Measurements from ENCODE around the gene SLC38A8. TPM values are rescaled to one million over a fixed set of nuclear protein-coding genes. Genes with fewer than 3 reads are reported as not detected.

SLC38A8 gene
- total and polyA plus RNA-seq, 9 donors: 0.62 to 0.98 (median 0.66) TPM; not detected in 6

GRCh38 chr16:83968306-83968851 lies 74.2 kb downstream of the SLC38A8 start:
- intact Hi-C loops (cut with DNase I): loop anchor here in 3 of 4 donors (5.0 to 10.0 kb wide), 5 partner anchors 96 to 516 kb away; partner anchors contain the start of gene TAF1C (in 1 of the 3)
- TF ChIP-seq POLR2A (IDR thresholded peaks at IDR 0.05) (no peak), CTCF (IDR thresholded peaks at IDR 0.05) (no peak), EP300 (IDR thresholded peaks at IDR 0.05) (no peak)
- 0 to 5% (median 1%) methylated on average over 9 to 83 of the region's 87 CpGs for WGBS, 3 donors
- H3K27me3 ChIP-seq: no peaks in the 10 kb centered on the region
- no peaks in the 10 kb centered on the region for H3K9me3 ChIP-seq
- peak overlapping the region in 1 of 2 donors; percentile 38 for H3K27ac ChIP-seq
- H3K4me1 ChIP-seq (ENCODE audit: insufficient read depth): no peaks in the 10 kb centered on the region
- H3K4me3 ChIP-seq: no peak overlapping the region
- no peak for DNase-seq
- H3K36me3 ChIP-seq: no peaks in the 10 kb centered on the region

GRCh38 chr16:83967838-83968305 lies 74.7 kb downstream of the SLC38A8 start, which contains the start of gene NECAB2:
TSS of gene NECAB2 (plus strand) at chr16:83968244. CDS start at chr16:83968649, 405 bp downstream.
- DNase-seq: peak in 4 of 5 donors; percentile 49 to 74 (median 66)
- intact Hi-C loops (cut with DNase I): loop anchor here in 3 of 4 donors (5.0 to 10.0 kb wide), 5 partner anchors 97 to 517 kb away; partner anchors contain the start of gene TAF1C (in 1 of the 3)
- no peaks in the 10 kb centered on the region for H3K4me1 ChIP-seq (ENCODE audit: insufficient read depth)
- peak within 1 kb of the TSS in 1 of 2 donors; percentile 38 for H3K27ac ChIP-seq
- H3K9me3 ChIP-seq: no peaks in the 10 kb centered on the region
- TF ChIP-seq EP300 (IDR thresholded peaks at IDR 0.05) (no peak), POLR2A (IDR thresholded peaks at IDR 0.05) (no peak), CTCF (IDR thresholded peaks at IDR 0.05) (peak; percentile 16 to 42 (median 21))
- no peaks in the 10 kb centered on the region for H3K27me3 ChIP-seq
- H3K36me3 ChIP-seq: no peaks in the 10 kb centered on the region
- WGBS, 3 donors: 6 to 9% (median 9%) methylated on average over 35 of the region's 35 CpGs
- H3K4me3 ChIP-seq: no peak within 1 kb of the TSS

- Histone ChIP-seq H3K4me1 (ENCODE audit: insufficient read depth) (no peaks in the 10 kb centered on the region), H3K4me3 (no peak overlapping the region), H3K27ac (no peak overlapping the region), H3K9me3 (no peaks in the 10 kb centered on the region), H3K27me3 (no peaks in the 10 kb centered on the region), H3K36me3 (no peaks in the 10 kb centered on the region)
- intact Hi-C loops (cut with DNase I): loop anchor here in 3 of 4 donors (5.0 to 10.0 kb wide), 5 partner anchors 98 to 518 kb away; partner anchors contain the start of gene TAF1C (in 1 of the 3)
- no peak for DNase-seq
- no peak for TF ChIP-seq EP300 (IDR thresholded peaks at IDR 0.05)
- 63 to 88% (median 76%) methylated on average over 2 of the region's 2 CpGs for WGBS, 3 donors
Observed at GRCh38 chr16:83967091-83967490, 75.5 kb downstream of the SLC38A8 start.

- 87 to 92% (median 88%) methylated on average over 13 of the region's 13 CpGs for WGBS, 3 donors
- no peak overlapping the region for H3K27ac ChIP-seq
- no peak for DNase-seq
- no peak overlapping the region for H3K4me3 ChIP-seq
- H3K9me3 ChIP-seq: no peaks in the 10 kb centered on the region
- intact Hi-C loops (cut with DNase I): loop anchor here in 3 of 4 donors (5.0 to 10.0 kb wide), 5 partner anchors 99 to 519 kb away; partner anchors contain the start of gene TAF1C (in 1 of the 3)
- no peak for TF ChIP-seq CTCF (IDR thresholded peaks at IDR 0.05)
- no peak for TF ChIP-seq EP300 (IDR thresholded peaks at IDR 0.05)
- TF ChIP-seq POLR2A (IDR thresholded peaks at IDR 0.05): no peak
- H3K4me1 ChIP-seq (ENCODE audit: insufficient read depth): no peaks in the 10 kb centered on the region
- H3K36me3 ChIP-seq: no peaks in the 10 kb centered on the region
- no peaks in the 10 kb centered on the region for H3K27me3 ChIP-seq
Observed at GRCh38 chr16:83966153-83966696, 76.4 kb downstream of the SLC38A8 start.
